GM23338 (cell line): ENCODE measurements around the gene JAG2. TPM values are rescaled to one million over a fixed set of nuclear protein-coding genes. Genes with fewer than 3 reads are reported as not detected.

Experiments used
- ATAC-seq: fragments of 200-7000 bp; cut with Tn5 transposase; 3 replicates; pipeline ENCODE4 v1.9.1; 2020
- DNase-seq: peaks from one replicate; pipeline ENCODE4 v3.0.0-alpha.2; 2015; ENCODE audit warnings: low spot score
- H2AFZ ChIP-seq: fragments of 200-600 bp; sonication (generic); 2 replicates; pipeline ENCODE4 v1.8.0; 2016; ENCODE audit warnings: antibody characterized with exemption, mild to moderate bottlenecking, moderate library complexity
- H3F3A ChIP-seq: fragments of 200-600 bp; sonication (generic); replicated peaks from 2 replicates; pipeline ENCODE4 v1.8.0; 2017; ENCODE audit warnings: antibody characterized with exemption, mixed run types, low read depth
- H3K27ac ChIP-seq: fragments of 200-600 bp; sonication (generic); 2 replicates; pipeline ENCODE4 v1.6.1; 2016; ENCODE audit warnings: low read depth
- H3K27me3 ChIP-seq: fragments of 200-600 bp; sonication (generic); 2 replicates; pipeline ENCODE4 v1.8.0; 2016; ENCODE audit warnings: mild to moderate bottlenecking, mixed run types, moderate library complexity; ENCODE audit not compliant: insufficient read depth
- H3K36me3 ChIP-seq: fragments of 200-600 bp; sonication (generic); 2 replicates; pipeline ENCODE4 v1.8.0; 2016; ENCODE audit warnings: mild to moderate bottlenecking; ENCODE audit not compliant: insufficient read depth
- H3K4me1 ChIP-seq: fragments of 200-600 bp; sonication (generic); 2 replicates; pipeline ENCODE4 v1.8.0; 2016; ENCODE audit warnings: mild to moderate bottlenecking, moderate library complexity; ENCODE audit not compliant: insufficient read depth
- H3K4me2 ChIP-seq: fragments of 200-600 bp; sonication (generic); 2 replicates; pipeline ENCODE4 v1.7.1; 2017; ENCODE audit warnings: mixed run types
- H3K4me3 ChIP-seq: fragments of 200-600 bp; sonication (generic); 2 replicates; pipeline ENCODE4 v1.6.1; 2016; ENCODE audit warnings: mixed run types
- H3K79me2 ChIP-seq: fragments of 200-600 bp; sonication (generic); replicated peaks from 2 replicates; pipeline ENCODE4 v1.8.0; 2017; ENCODE audit warnings: mild to moderate bottlenecking; ENCODE audit not compliant: insufficient read depth
- H3K9me2 ChIP-seq: fragments of 200-600 bp; sonication (generic); 2 replicates; pipeline ENCODE4 v1.8.0; 2017; ENCODE audit not compliant: insufficient read depth
- H4K20me1 ChIP-seq: fragments of 200-600 bp; sonication (generic); replicated peaks from 2 replicates; pipeline ENCODE4 v1.8.0; 2017; ENCODE audit warnings: mild to moderate bottlenecking; ENCODE audit not compliant: insufficient read depth
- H3K27ac Mint-ChIP-seq: 2 replicates; pipeline ENCODE4 v1.8.0; 2020; ENCODE audit warnings: inconsistent platforms, mild to moderate bottlenecking, moderate library complexity, mixed read lengths
- H3K27me3 Mint-ChIP-seq: 3 replicates; pipeline ENCODE4 v1.8.0; 2022; ENCODE audit warnings: low read depth, mild to moderate bottlenecking, moderate library complexity, mixed read lengths, inconsistent platforms; ENCODE audit not compliant: insufficient read depth, poor library complexity
- H3K36me3 Mint-ChIP-seq: 3 replicates; pipeline ENCODE4 v1.8.0; 2021; ENCODE audit warnings: low read depth, mild to moderate bottlenecking, inconsistent platforms, moderate library complexity, mixed read lengths
- H3K4me1 Mint-ChIP-seq: 3 replicates; pipeline ENCODE4 v1.8.0; 2020; ENCODE audit warnings: mild to moderate bottlenecking, inconsistent platforms, mixed read lengths
- H3K4me3 Mint-ChIP-seq: 3 replicates; pipeline ENCODE4 v1.8.0; 2021; ENCODE audit warnings: moderate library complexity, mild to moderate bottlenecking, inconsistent platforms, mixed read lengths
- H3K9me3 Mint-ChIP-seq: 3 replicates; pipeline ENCODE4 v1.8.0; 2020; ENCODE audit warnings: moderate library complexity, mild to moderate bottlenecking, inconsistent platforms, mixed read lengths
- CREB1 ChIP-seq: fragments of 250-450 bp; sonication (Bioruptor Pico); IDR thresholded peaks from 2 replicates; pipeline ENCODE4 v1.5.0; 2020; ENCODE audit warnings: low read depth, mild to moderate bottlenecking, moderate library complexity
- CTCF ChIP-seq, 2 experiments: fragments of 200-600 bp in 1 of 2; sonication (generic) in 1 of 2; conservative IDR thresholded peaks; 2 replicates each; pipeline versions ENCODE4 v1.5.1 to v1.6.1; 2016 to 2017; ENCODE audit warnings: antibody characterized with exemption in 2 of 2, low read depth in 2 of 2, mild to moderate bottlenecking in 2 of 2, moderate library complexity in 1 of 2
- ETS1 ChIP-seq: IDR thresholded peaks from 2 replicates; pipeline ENCODE4 v1.6.1; 2016; ENCODE audit warnings: antibody characterized with exemption
- EZH2 ChIP-seq: fragments of 200-600 bp; sonication (generic); IDR thresholded peaks from one replicate; pipeline ENCODE4 v1.8.0; 2017; ENCODE audit warnings: antibody characterized with exemption, mild to moderate bottlenecking, low read depth; ENCODE audit not compliant: unreplicated experiment
- JUNB ChIP-seq: IDR thresholded peaks from one replicate; pipeline ENCODE4 v1.6.1; 2016; ENCODE audit warnings: antibody characterized with exemption; ENCODE audit not compliant: unreplicated experiment
- NANOG ChIP-seq: IDR thresholded peaks from 2 replicates; pipeline ENCODE4 v1.6.1; 2016; ENCODE audit warnings: antibody characterized with exemption, borderline replicate concordance
- POLR2AphosphoS5 ChIP-seq: IDR thresholded peaks from 2 replicates; pipeline ENCODE4 v1.6.1; 2016; ENCODE audit warnings: antibody characterized with exemption, low read depth
- REST ChIP-seq: IDR thresholded peaks from one replicate; pipeline ENCODE4 v1.6.1; 2018; ENCODE audit warnings: antibody characterized with exemption; ENCODE audit not compliant: unreplicated experiment
- ZNF114 ChIP-seq: fragments of 250-450 bp; sonication (Bioruptor Pico); IDR thresholded peaks from 2 replicates; pipeline ENCODE4 v1.5.0; 2020; ENCODE audit warnings: mild to moderate bottlenecking, moderate library complexity
- ZNF331 ChIP-seq: fragments of 250-450 bp; sonication (Bioruptor Pico); IDR thresholded peaks from 2 replicates; pipeline ENCODE4 v1.5.0; 2020; ENCODE audit warnings: low read depth, mild to moderate bottlenecking, moderate library complexity
- polyA plus RNA-seq: library from polyadenylated mRNA; unstranded; fragments of >200 nt; fragmentation: Nextera tagmentation; extraction: Ambion mirVana; gene quantifications from 2 replicates; pipeline ENCODE4 v1.2.1, GENCODE V29; 2016
- total RNA-seq: library from RNA; depleted of rRNA; stranded (reverse); fragments of >200 nt; shearing (Covaris generic); gene quantifications from 2 replicates; pipeline ENCODE4 v1.2.3, GENCODE V29; 2014

JAG2 gene
- total and polyA plus RNA-seq, 2 experiments from 2014 or later = 1.9 to 10.3 TPM

GRCh38 chr14:105150368-105151083 is 18.1 kb downstream of the JAG2 start (continued):
- TF ChIP-seq ETS1 (no peak), CTCF (conservative IDR thresholded peaks at IDR 0.05; ENCODE audit: low read depth in 2 of 2) (no peak)

- no peak for DNase-seq
- no peak overlapping the region for H3K27ac Mint-ChIP-seq
- peaks cover 3% of the 10 kb centered on the region for H3K27me3 Mint-ChIP-seq
- ATAC-seq = no peak
- H3K4me1 Mint-ChIP-seq = no peaks in the 10 kb centered on the region; the same call in 2 of the 3 replicates
- no peak overlapping the region for H3K27ac ChIP-seq
- H3K79me2 ChIP-seq = no peaks in the 10 kb centered on the region
- H3K36me3 Mint-ChIP-seq = no peaks in the 10 kb centered on the region
- H4K20me1 ChIP-seq = no peaks in the 10 kb centered on the region
- no peaks in the 10 kb centered on the region for H3K9me2 ChIP-seq
- H3K27me3 ChIP-seq = no peaks in the 10 kb centered on the region
- no peak overlapping the region for H3K4me3 Mint-ChIP-seq
- H3K36me3 ChIP-seq = no peaks in the 10 kb centered on the region
- H3K4me3 ChIP-seq = no peak overlapping the region
- no peaks in the 10 kb centered on the region for H3K4me1 ChIP-seq
- H3K4me2 ChIP-seq = no peak overlapping the region
- H3F3A ChIP-seq = no peaks in the 10 kb centered on the region
- H3K9me3 Mint-ChIP-seq = no peaks in the 10 kb centered on the region
- H2AFZ ChIP-seq = no peak overlapping the region
- TF ChIP-seq ZNF331 (CRISPR knock-in tag) = no peak
- TF ChIP-seq NANOG = no peak
- no peak for TF ChIP-seq ZNF114 (CRISPR knock-in tag)
- no peak for TF ChIP-seq CTCF (conservative IDR thresholded peaks at IDR 0.05; ENCODE audit: low read depth in 2 of 2)
- no peak for TF ChIP-seq POLR2AphosphoS5
- TF ChIP-seq JUNB = no peak
- TF ChIP-seq EZH2 = no peak
- TF ChIP-seq ETS1 = no peak
- no peak for TF ChIP-seq REST
- no peak for TF ChIP-seq CREB1 (CRISPR knock-in tag)
These were observed 18.6 kb downstream of the JAG2 start for GRCh38 chr14:105150026-105150367.
